Activated T-cell treated with anti-CD3 and anti-CD28 coated beads, Interleukin-2, amount 50 U/mL, for 72 hours (primary cell): ENCODE measurements around the gene SNX6. TPM values are rescaled to one million over a fixed set of nuclear protein-coding genes. Genes with fewer than 3 reads are reported as not detected.
"Not testable (repeated sequence)": the region's sequence is repeated elsewhere in the genome, so short reads cannot be mapped to it uniquely, and the experiment has no call there.

ENCODE experiments used
- ATAC-seq, 2 donors: fragments of 150-1000 bp; cut with Tn5 transposase; replicated peaks in 1 of 2; 2 replicates each; pipeline ENCODE4 v1.10.0; 2021; ENCODE audit warnings: moderate library complexity in 2 of 2, mild to moderate bottlenecking in 1 of 2
- DNase-seq, 2 donors: peaks; one replicate each; pipeline ENCODE4 v3.0.0; 2021 to 2022; ENCODE audit warnings: mixed read lengths in 1 of 2
- H3K27ac Mint-ChIP-seq: one replicate; pipeline ENCODE4 v1.8.0; 2022; ENCODE audit warnings: mild to moderate bottlenecking, moderate library complexity, mixed read lengths
- H3K27me3 Mint-ChIP-seq: one replicate; pipeline ENCODE4 v1.8.0; 2022; ENCODE audit warnings: low read depth, mixed read lengths
- H3K36me3 Mint-ChIP-seq, 2 donors: one replicate each; pipeline ENCODE4 v1.8.0; 2022; ENCODE audit warnings: mixed read lengths in 2 of 2, mild to moderate bottlenecking in 1 of 2; ENCODE audit not compliant: insufficient read depth in 2 of 2
- H3K4me1 Mint-ChIP-seq: one replicate; pipeline ENCODE4 v1.8.0; 2022; ENCODE audit warnings: low read depth, mixed read lengths
- H3K4me3 Mint-ChIP-seq, 2 donors: one replicate each; pipeline ENCODE4 v1.8.0; 2022; ENCODE audit warnings: mild to moderate bottlenecking in 2 of 2, mixed read lengths in 2 of 2, moderate library complexity in 2 of 2
- H3K9me3 Mint-ChIP-seq, 2 donors: one replicate each; pipeline ENCODE4 v1.8.0; 2022; ENCODE audit warnings: mixed read lengths in 2 of 2
- total RNA-seq, 2 donors: library from RNA; stranded (reverse); gene quantifications; one replicate each; pipeline ENCODE4 v1.2.3, GENCODE V29; 2022

Gene SNX6
- total RNA-seq, result 10 to 100 TPM; 90.9 to 93.9 TPM

DNA sequence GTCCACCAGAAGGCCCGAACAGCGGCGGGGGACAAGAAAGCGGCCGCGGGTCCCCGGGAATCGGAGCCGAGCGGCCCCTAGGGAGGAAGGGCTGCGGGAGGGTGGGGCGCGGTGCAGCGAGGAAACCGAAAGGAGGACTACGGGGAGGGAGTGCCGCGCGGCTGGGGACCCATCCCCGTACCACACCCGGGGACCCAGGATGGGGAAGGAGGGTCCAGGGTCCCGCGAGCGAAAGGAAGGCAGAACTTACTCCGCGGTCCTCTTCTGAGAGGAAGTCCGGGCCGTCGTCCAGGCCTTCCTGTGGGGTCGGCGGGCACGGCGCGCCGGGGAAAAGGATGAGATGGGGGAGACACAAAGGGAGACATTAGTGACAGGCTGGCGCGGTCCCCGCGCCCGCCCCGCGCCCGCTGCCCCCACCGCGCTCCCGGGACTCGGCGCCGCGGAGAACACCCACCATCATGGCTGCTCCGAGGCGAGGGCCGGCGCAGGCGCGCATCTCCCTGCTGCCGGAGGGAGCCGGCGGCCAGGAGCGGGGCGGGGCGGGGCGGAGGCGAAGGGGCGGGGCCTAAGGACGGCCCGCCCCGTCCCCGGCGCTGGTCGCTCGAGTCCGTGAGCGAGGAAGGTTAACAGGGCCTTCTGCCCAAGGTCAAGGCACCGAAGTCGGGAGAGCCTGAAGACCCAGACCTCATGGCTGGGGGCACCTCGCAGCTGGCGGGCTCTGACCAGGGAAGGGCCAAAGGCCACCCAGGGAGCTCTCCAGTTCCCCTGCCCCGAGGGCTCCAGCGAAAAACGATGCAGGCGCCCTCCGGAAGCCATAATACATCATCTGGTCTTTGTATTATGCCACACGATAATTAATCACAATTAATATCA is at the start of gene SNX6:
Gene SNX6, minus strand, starts transcription at position 492 of the 873 bp plus-strand sequence. Its CDS starts 32 bp downstream, at position 460.
- Mint-ChIP-seq H3K4me1 (peaks cover 36% of the 10 kb centered on the region), H3K9me3 (peaks cover 2 to 3% of the 10 kb centered on the region in 2 donors), H3K27ac (peak within 1 kb of the TSS; percentile 95), H3K4me3 (peak within 1 kb of the TSS; percentile 94 to 95), H3K36me3 (peaks cover 5 to 7% of the 10 kb centered on the region in 2 donors), H3K27me3 (no peaks in the 10 kb centered on the region)
- ATAC-seq (peak; percentile 98), DNase-seq (peak; percentile 86 to 88)

DNA sequence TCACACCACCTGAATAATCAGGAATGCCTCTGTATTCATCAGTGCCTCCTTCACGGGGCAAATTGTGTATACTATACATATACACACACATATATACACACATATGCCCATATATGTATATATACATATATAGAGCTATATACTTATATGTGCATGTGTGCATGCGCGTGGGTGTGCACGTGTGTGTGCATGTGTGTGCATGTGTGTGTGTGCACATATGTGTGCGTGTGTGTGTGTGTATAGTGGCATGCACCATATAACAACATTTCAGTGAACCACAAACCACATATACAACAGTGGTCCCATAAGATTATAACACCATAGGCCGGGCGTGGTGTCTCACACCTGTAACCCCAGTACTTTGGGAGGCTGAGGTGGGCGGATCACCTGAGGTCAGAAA is 48.8 kb upstream of the SNX6 start:
- ATAC-seq, result no peak
- Mint-ChIP-seq H3K4me3 (no peak overlapping the region), H3K27ac (no peak overlapping the region), H3K9me3 (no peaks in the 10 kb centered on the region), H3K4me1 (peaks cover 8% of the 10 kb centered on the region), H3K36me3 (no peaks in the 10 kb centered on the region), H3K27me3 (no peaks in the 10 kb centered on the region)
- DNase-seq, result no peak

DNA sequence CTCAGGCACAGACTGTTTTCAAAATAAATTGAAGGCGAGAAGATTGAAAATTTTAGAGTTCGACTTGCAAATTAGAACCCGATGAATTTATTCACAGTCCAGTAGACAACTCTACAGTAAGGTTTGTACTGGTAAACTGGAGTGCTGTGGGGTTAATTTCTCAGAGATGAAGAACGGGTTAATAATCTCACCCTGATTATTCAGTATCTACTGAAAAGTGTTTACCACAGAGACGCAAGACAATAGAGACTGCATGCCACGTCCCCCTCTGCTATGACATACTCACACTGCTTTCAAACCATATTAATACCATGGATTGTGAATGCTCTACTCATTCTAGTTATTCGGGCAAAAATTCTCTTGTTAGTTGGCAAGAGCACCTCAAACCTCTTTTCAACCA is 48.4 kb upstream of the SNX6 start:
- no peak overlapping the region for H3K27ac Mint-ChIP-seq

DNA sequence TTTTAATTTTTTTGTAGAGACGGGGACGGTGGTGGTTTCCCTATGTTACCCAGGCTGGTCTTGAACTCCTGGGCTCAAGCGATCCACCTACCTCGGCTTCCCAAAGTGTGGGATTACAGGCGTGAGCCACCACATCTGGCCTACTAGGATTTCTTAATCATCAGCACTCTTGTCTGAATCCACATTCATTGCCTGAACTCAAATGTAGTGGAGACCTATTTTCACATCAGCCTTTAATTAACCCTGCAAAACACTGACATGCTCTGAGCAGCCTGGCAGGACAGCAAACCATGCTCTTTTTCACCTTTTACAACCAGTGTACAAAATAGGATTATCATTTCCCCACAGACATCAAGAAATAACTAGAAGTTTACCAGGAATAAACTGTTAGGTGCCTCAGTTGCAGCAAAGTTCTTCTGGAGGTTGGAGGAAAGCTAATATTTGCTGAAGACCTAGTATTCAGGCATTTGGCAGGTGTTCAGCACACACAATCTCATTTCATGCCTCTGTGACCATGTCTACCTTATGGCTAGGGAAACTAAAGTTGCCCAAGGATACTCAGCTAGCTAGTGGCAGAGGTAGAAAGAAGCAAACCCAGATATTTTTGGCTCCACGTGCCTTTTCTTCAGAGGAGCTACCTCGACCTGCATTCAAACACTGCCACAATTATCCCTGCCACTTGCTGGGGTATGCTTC is 46.7 kb upstream of the SNX6 start:
- H3K4me3 Mint-ChIP-seq, result no peak overlapping the region
- H3K4me1 Mint-ChIP-seq, result no peaks in the 10 kb centered on the region
- no peak for ATAC-seq

More for the DNA sequence above, 48.4 kb upstream of the SNX6 start:
- no peak overlapping the region for H3K4me3 Mint-ChIP-seq
- DNase-seq (no peak), ATAC-seq (no peak)
- H3K27me3 Mint-ChIP-seq, result no peaks in the 10 kb centered on the region
- no peaks in the 10 kb centered on the region for H3K9me3 Mint-ChIP-seq
- H3K4me1 Mint-ChIP-seq, result peaks cover 8% of the 10 kb centered on the region
- no peaks in the 10 kb centered on the region for H3K36me3 Mint-ChIP-seq

DNA sequence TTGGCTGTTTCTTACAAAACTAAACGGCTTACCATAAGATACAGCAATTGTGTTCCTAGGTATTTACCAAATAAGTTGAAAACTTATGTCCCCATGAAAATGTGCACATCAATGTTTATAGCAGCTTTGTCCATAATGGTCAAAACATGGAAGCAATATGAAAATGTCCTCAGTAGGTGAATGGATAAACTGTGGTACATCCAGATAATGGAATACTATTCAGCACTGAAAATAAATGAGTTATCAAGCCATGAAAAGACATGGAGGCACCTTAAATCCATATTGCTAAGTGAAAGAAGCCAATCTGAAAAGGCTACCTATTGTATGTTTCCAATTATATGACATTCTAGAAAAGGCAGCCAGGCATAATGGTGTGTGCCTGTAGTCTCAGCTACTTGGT is 43.8 kb upstream of the SNX6 start:
- DNase-seq (no peak), ATAC-seq (no peak)
- Mint-ChIP-seq H3K36me3 (no peaks in the 10 kb centered on the region), H3K9me3 (no peaks in the 10 kb centered on the region), H3K27me3 (no peaks in the 10 kb centered on the region), H3K4me1 (no peaks in the 10 kb centered on the region), H3K4me3 (no peak overlapping the region), H3K27ac (no peak overlapping the region)

More for the DNA sequence above, 46.7 kb upstream of the SNX6 start:
- no peaks in the 10 kb centered on the region for H3K9me3 Mint-ChIP-seq
- H3K27ac Mint-ChIP-seq, result no peak overlapping the region
- H3K36me3 Mint-ChIP-seq, result no peaks in the 10 kb centered on the region
- no peak for DNase-seq
- H3K27me3 Mint-ChIP-seq, result no peaks in the 10 kb centered on the region

DNA sequence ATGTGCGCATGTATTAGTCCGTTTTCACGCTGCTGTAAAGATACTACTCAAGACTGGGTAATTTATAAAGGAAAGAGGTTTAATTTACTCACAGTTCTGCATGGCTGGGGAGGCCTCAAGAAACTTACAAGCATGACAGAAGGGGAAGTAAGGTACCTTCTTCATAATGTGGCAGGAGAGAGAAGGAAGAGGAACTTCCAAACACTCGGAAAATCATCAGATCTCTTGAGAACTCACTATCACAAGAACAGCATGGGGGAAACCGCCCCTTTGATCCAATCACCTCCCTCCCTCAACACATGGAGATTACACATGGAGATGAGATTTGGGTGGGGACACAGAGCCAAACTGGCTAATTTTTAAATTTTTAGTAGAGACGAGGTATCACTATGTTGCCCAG is 41.8 kb upstream of the SNX6 start:
- Mint-ChIP-seq H3K27me3 (no peaks in the 10 kb centered on the region), H3K36me3 (no peaks in the 10 kb centered on the region), H3K27ac (no peak overlapping the region), H3K9me3 (no peaks in the 10 kb centered on the region), H3K4me1 (no peaks in the 10 kb centered on the region), H3K4me3 (no peak overlapping the region)
- no peak for ATAC-seq
- DNase-seq, result no peak

DNA sequence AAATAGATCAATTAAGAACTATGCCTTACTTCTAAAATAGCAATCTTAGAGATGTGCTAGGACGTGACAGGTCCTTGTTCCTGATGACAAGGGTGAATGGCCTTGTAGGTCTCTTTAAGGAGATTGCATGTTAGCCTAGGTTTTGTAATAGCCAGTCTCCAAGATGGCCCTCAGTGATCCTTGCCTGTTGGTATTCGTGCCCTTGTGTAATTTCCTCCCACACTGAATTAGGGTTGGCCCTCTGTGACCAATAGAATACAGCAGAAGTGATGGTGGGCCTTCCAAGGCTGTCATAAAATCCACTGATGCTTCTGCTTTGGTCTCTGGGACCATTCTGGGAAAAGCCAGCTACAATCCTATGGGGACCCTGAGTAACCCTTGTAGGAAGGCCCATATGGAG is 38.2 kb upstream of the SNX6 start:
- Mint-ChIP-seq H3K4me3 (no peak overlapping the region), H3K27ac (no peak overlapping the region), H3K27me3 (no peaks in the 10 kb centered on the region)

DNA sequence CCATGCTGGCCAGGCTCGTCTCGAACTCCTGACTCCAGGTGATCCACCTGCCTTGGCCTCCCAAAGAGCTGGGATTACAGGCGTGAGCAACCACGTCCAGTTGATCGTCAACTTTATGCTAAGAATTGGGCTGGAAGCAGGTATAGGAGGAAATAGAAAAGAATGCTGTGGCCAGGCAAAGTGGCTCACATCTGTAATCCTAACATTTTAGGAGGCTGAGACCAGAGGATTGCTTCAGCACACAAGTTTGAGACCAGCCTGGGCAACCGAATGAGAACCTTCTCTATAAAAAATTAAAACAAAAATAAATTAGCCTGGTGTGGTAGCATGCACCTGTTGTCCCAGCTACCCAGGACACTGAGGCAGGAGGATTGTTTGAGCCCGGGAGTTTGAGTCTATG is 37.1 kb upstream of the SNX6 start:
- no peak overlapping the region for H3K27ac Mint-ChIP-seq

More for the DNA sequence above, 38.2 kb upstream of the SNX6 start:
- H3K36me3 Mint-ChIP-seq, result no peaks in the 10 kb centered on the region
- peaks cover 8% of the 10 kb centered on the region for H3K4me1 Mint-ChIP-seq
- H3K9me3 Mint-ChIP-seq, result no peaks in the 10 kb centered on the region
- DNase-seq (no peak), ATAC-seq (no peak)

DNA sequence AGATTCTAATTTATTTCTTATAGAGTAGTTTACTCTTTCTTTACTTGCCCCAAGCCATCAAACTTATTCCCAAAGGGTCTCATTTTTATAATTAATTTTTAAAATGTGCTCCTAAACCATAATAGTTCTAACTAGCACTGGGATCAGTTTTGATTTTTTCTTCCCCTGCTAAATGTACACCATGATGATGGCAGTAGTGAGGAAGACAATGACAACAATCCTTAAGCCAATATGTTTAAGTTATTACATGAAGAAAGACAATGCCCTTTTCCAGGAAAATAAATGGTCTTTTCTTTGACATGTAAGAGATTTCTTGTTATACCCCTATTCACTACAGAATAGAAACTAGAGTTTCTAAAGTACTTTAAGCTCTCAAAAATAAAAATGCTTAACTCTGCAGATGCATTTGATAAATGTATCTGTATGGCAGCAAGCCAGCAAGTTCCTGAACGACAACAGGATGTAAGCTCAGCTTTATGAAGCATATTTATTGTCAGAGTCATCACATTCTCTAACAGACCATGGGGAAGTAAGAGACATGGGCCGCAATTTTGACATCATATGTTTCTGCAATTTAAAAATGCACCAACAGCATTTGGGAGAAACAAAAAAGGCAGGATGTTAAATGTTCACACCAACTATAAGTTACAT is 36.0 kb upstream of the SNX6 start:
- H3K9me3 Mint-ChIP-seq, result peaks cover 0 to 2% of the 10 kb centered on the region in 2 donors
- H3K4me3 Mint-ChIP-seq, result peak overlapping the region in 1 of 2 donors; percentile 79
- no peaks in the 10 kb centered on the region for H3K36me3 Mint-ChIP-seq
- peak overlapping the region; percentile 93 for H3K27ac Mint-ChIP-seq
- ATAC-seq (peak in 1 of 2 donors; percentile 67), DNase-seq (peak in 1 of 2 donors; percentile 15)
- H3K27me3 Mint-ChIP-seq, result no peaks in the 10 kb centered on the region
- peaks cover 8% of the 10 kb centered on the region for H3K4me1 Mint-ChIP-seq

More for the DNA sequence above, 37.1 kb upstream of the SNX6 start:
- Mint-ChIP-seq H3K9me3 (no peaks in the 10 kb centered on the region), H3K27me3 (no peaks in the 10 kb centered on the region), H3K4me1 (peaks cover 8% of the 10 kb centered on the region), H3K4me3 (no peak overlapping the region), H3K36me3 (no peaks in the 10 kb centered on the region)
- no peak for DNase-seq
- ATAC-seq, result no peak

DNA sequence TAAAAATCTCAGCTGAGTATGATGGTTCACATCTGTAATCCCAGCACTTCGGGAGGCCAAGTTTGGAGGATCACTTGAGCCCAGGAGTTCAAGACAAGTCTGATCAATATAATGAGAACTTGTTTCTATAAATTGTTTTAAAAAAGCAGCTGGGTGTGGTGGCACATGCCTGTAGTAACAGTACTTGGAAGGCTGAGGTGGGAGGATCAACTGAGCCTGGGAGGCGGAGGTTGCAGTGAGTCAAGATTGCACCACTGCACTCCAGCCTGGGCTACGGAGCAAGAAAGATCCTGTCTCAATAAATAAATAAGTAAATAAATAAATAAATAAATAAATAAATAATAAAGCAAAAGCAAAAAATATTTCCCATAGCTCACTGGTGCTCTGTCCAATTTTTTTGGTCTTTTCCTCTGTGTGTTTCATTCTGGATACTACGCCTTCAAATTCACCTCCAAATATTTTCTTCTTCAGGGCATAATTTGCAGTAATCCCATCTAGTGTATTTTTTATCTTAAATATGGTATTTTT is 32.7 kb upstream of the SNX6 start:
- ATAC-seq (no peak), DNase-seq (no peak)
- Mint-ChIP-seq H3K27me3 (no peaks in the 10 kb centered on the region), H3K27ac (no peak overlapping the region), H3K4me3 (no peak overlapping the region), H3K4me1 (peaks cover 8% of the 10 kb centered on the region), H3K9me3 (peaks cover 0 to 3% of the 10 kb centered on the region in 2 donors), H3K36me3 (no peaks in the 10 kb centered on the region)

DNA sequence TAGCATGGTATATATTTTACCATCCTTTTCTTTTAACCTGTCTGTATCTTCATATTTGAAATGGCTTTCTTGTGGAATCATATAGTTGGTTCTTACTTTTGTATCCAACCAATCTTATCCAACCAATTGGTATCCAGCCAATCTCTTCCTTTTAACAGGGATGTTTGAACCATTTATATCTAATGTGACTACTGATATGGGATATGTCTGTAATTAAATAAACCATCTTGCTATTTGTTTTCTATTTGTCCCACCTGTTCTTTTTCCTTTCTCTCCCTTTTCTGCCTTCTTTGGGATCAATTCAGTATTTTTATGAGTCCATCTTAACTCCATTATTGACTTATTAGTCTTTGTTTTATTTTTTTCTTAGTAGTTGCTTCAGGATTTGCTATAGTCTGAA is 30.8 kb upstream of the SNX6 start:
- H3K27ac Mint-ChIP-seq, result no peak overlapping the region
- no peak overlapping the region for H3K4me3 Mint-ChIP-seq
- peaks cover 0 to 3% of the 10 kb centered on the region in 2 donors for H3K9me3 Mint-ChIP-seq
- DNase-seq (no peak), ATAC-seq (no peak)
- no peaks in the 10 kb centered on the region for H3K36me3 Mint-ChIP-seq
- H3K4me1 Mint-ChIP-seq, result peaks cover under 1% of the 10 kb centered on the region
- H3K27me3 Mint-ChIP-seq, result no peaks in the 10 kb centered on the region

DNA sequence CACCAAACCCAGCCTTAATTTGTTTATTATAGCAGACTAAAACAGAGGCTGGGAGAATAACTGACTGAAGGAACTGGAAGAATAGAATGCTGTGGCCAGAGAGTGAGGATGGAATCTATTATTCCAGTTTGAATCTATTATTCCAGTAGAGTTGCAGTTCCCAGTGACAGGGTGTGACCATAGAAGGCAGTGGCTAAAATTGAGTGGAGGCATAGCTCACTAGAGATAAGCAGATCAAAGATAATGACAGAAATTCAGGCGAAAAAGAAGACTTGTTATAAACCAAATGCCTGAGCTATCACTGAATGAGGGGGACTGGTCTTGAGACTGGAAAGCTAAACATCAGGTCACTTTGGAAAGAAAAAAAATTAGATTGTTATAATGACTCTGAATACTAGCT is 26.0 kb upstream of the SNX6 start:
- no peak for ATAC-seq
- Mint-ChIP-seq H3K27me3 (no peaks in the 10 kb centered on the region), H3K36me3 (no peaks in the 10 kb centered on the region), H3K9me3 (peaks cover 0 to 1% of the 10 kb centered on the region in 2 donors), H3K4me1 (no peaks in the 10 kb centered on the region), H3K4me3 (no peak overlapping the region), H3K27ac (no peak overlapping the region)
- no peak for DNase-seq

DNA sequence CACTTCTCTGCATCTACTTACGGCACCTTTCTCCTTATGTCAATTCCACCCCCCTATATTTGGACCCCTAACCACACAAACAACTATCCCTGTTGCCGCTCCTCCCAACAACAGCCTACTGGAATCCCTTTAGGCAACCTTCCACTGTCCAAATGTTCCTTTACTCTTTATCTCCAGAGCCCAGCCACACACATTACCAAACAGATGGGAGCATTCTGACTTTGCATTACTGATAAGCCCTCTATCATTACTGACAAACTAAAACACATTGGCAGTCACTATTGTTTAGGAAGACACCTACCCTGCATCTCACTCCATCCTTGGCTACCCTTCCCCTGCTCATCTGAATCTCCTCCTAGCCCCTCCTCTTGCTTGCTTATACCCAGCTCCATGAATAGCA is 23.1 kb upstream of the SNX6 start:
- not testable (repeated sequence) for H3K4me1 Mint-ChIP-seq, H3K4me3 Mint-ChIP-seq, H3K27ac Mint-ChIP-seq, H3K36me3 Mint-ChIP-seq, H3K27me3 Mint-ChIP-seq, DNase-seq, ATAC-seq, H3K9me3 Mint-ChIP-seq
